MV-4-11 (cell line): ENCODE data around the gene CDH23.

ENCODE experiments used
- DNase-seq: peaks from one replicate; lab custom pipeline; 2025; lab: John Stamatoyannopoulos, UW

The CDH23 gene

DNA sequence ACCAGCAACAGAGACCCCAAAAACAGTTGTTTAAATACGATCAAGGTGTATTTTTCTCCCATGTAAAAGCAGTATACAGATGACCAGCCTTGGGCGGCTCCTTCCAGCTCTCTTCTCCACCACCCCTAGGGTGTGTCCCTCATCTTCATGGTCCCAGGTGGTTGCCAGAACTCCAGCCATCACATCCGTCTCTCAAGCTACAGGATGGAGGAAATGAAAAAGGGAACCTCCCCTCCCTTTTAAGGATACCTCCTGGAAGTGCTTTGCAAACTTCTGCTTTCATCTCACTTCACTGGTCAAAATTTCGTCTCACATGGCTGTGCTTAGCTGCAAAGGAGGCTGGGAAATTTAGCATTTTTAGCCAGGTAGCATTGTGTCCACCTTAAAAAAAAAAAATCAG lies 263.6 kb downstream of the CDH23 start:
- peak; percentile 69 for DNase-seq

DNA sequence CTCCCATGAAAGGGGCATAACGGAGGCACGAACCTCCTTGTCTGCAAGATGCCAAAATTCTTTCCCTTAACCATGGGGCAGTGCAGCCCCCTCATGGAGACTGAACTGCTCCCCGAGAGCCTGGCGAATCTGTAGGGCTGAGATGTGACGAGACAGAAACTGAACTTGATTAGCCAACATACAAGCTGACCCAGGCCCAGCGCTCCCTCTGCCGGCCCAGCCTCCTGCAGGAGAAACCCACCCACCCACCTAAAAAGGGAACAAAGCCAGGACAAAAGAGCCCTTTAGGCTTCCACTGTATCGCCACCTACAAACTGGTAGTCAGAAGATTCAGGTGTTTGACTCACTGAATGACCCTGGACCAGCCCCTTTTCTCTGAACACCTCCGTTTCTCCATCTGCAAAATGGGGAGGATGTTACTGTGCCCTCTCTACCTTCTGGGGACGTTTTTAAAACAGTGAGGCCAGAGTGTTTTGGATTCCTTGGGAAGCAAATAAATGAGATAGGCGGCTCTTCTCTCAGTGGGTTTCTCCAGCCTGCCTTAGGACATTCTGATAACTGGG lies 264.4 kb downstream of the CDH23 start:
- DNase-seq = no peak

DNA sequence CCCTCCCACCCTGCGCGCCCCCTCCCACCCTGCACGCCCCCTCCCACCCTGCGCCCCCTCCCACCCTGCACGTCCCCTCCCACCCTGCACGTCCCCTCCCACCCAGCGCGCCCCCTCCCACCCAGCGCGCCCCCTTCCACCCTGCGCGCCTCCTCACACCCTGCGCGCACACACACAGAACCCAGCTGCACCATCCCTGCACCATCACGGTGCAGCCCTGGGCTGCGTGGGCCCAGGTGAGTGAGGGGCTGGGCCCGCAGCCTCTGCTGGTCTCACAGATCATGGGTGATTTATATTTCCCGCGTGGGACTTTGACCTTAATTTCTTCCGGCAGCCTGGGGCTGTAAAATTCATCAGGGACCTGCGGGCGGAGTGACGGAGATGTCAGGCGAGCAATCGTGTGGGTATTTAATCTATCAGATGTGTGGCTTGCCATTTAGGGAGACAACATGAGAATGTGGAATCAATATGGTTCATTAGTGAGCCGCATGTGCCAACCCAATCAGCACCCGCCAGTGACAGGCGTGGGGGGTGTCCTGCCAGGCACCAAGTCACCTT lies 265.1 kb downstream of the CDH23 start:
- DNase-seq = no peak

DNA sequence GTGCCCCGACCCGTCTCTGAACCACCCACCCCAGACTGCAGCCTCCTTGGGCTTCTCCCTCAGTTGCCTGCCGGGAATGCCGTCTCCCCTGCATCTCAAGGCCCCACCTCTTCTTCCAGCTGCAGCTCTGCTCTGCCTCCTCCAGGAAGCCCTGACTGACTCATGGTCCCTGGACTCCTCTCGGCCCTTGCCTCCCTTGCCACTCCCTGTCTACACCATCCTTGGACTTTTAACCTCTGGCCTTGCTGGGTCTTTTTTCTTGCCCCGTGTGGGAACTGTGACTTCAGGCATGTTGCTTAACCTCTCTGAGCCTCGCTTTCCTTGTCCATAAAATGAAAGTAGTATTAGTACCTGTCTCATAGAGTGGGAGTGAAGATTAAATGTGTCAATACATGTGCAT lies 266.6 kb downstream of the CDH23 start:
- no peak for DNase-seq

GRCh38 chr10:71664585-71664984 lies 267.9 kb downstream of the CDH23 start:
- no peak for DNase-seq

DNA sequence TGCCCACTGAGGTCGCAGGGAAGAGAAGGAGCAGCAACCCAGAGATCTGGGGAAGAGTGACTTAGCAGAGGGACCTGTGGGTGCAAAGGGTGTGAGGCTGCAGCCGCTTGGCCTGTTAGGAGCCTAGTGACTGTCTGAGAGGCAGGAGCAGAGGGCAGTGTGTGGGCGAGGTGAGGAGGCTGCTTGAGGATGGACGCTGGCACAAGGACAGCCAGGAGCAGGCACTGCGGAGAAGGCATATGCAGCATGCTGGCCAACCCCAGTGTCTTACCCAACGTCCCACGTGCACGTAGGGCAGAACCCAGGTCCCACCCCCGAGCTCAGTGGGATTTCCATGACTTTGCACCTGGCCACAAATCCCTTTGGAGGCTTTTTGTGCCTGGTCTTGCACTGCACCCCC lies 268.7 kb downstream of the CDH23 start:
- DNase-seq = no peak

- DNase-seq = no peak
These were observed 270.1 kb downstream of the CDH23 start for GRCh38 chr10:71666639-71667386.

DNA sequence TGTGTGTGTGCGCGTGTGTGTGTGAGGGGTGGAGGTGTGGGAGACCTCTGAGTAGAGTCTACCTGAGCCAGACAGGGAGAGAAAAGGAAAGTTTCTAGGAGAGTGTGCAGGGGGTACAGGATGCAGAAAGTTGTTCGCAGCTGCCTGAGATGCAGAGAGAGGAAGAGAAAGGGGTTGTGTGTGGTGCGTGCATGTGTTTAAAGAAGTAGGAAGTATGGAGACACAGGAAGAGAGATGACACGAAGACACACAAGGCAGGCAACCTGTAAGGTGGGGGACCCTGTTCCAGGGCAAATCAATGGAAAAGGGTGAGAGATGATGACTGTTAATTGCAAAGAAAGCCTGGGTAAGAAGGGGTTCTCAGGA lies 270.6 kb downstream of the CDH23 start:
- peak; percentile 54 for DNase-seq

DNA sequence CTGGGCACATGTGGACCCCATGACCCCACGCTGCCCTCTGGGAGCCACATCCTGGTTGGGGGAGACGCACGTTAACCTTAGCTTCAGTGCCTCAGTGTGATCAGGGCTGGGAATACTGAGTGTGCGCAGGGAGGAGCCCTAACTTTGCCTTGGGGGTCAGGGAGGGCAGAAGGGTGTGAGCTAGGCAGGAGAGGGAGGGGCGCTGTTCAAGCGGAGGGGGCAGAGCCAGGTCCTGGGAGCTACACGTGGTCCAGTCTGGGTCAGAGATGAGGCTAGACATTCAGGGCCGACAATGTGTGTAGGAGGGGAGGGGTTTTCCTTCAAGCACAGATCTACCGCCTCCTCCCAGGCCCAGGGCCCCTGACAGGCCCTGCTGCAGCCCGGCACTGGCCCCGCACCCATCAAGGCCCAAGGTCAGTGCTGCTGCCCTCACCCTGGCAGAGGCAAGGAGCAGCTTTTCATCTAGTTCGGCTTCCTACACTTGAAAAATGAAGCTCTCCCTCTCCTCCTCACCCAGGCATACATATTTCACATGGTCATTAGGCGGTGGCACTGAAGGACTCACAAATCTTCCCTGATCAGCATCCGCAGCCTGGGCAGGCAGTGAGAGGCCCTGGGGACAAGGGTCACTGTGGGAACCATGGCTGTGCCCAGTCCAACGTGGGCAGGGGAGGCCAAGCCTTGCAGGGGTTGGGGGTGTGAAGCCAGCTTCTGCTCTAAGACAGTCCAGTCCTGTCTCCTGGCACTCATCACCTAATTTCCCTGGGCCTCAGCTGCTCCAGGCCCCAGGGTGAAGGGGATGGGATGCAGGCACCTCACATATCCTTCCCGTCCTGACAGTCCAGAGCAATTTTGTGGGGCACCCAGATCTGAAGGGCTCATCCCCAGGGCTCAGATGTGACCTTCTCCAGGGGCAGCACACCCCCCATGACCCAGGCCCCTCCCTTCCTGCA lies 275.6 kb downstream of the CDH23 start:
- DNase-seq = no peak

DNA sequence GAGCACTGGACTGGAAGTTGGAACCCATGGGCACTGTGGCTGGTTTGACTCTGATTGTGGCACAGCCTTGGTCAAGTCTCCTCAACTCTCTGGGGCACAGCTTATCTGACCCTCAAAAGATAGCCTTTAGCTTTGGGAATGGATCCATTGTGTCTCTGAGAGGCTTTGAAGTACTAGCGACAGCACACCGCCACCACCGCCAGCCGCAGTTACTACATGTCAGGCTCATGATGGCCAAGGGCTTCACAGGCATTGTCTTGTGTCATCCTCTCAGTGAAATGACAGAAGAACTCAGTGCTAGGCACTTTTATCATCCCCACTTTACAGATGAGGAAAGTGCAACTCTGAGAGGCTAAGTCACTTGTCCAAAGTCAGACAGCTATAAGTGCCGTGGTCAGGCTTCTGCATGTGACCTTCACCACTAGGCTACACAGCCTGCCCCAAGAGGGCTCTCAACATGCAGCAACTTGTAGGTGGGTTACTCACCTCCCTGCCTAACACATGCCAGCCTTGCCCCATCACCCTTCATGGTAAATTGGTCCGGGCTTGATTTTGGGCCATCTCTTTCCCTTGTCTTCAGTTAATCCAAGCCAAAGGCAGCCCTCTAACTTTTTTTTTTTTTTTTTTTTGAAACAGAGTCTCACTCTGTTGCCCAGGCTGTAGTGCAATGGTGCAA lies 278.7 kb downstream of the CDH23 start:
- no peak for DNase-seq

- DNase-seq = no peak
These were observed 280.5 kb downstream of the CDH23 start for GRCh38 chr10:71677261-71677660.

DNA sequence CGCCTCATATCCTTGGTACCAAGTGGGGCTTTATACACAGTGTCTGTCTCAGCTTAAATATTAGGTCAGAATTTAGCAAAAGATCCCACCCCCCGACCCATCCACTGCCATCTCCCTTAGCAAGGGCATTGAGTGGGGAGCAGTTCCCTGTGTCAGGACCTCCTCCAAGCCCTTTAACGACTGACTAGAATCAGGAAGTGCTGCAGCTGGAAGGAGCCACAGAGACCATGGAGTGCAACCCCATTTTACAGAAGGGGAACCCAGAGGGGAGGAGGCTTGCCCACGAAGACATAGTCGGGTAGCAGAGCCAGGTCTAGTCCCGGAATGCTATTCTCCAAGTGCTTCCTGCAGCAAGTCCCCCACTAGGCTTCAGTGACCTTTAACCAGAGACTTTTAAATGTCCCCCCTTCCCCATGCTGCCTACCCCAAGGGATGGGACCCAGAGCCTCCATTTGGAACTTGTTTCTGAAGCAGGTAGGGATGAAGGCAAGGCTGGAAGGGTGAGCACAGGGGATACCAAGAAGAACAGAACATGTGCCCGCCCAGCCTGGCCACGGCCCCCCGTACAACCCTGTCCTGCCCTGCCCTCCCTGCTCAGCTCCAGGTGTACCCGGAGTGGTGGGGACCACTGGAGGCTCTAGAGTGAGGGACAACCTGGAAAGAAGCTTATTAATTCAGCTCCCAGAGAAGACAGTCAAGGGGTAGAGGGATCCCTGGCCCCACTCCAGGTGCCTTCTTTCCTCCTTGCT lies 281.5 kb downstream of the CDH23 start:
- DNase-seq = peak; percentile 55

DNA sequence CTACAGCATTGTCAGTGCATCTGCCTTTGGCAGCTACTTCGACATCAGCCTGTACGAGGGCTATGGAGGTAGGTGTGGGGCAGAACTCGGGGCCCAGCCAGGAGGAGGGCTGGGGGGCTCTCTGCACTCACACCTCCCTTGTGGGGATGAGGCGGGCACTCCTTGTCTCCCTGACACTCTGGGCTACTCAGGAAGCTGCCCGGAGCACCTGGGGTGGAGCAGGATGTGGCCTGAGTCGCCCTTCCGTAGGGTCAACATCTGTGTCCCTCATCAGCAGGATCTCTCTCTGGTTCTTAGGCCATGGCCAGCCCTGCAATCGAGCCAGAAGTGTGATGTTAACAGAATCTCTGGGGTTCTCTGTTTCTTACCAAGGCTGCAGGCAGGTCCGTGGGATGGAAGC lies 282.7 kb downstream of the CDH23 start:
- DNase-seq = no peak

- no peak for DNase-seq
These were observed 285.3 kb downstream of the CDH23 start for GRCh38 chr10:71681977-71682376.

- no peak for DNase-seq
These were observed 286.6 kb downstream of the CDH23 start for GRCh38 chr10:71683301-71683700.

DNA sequence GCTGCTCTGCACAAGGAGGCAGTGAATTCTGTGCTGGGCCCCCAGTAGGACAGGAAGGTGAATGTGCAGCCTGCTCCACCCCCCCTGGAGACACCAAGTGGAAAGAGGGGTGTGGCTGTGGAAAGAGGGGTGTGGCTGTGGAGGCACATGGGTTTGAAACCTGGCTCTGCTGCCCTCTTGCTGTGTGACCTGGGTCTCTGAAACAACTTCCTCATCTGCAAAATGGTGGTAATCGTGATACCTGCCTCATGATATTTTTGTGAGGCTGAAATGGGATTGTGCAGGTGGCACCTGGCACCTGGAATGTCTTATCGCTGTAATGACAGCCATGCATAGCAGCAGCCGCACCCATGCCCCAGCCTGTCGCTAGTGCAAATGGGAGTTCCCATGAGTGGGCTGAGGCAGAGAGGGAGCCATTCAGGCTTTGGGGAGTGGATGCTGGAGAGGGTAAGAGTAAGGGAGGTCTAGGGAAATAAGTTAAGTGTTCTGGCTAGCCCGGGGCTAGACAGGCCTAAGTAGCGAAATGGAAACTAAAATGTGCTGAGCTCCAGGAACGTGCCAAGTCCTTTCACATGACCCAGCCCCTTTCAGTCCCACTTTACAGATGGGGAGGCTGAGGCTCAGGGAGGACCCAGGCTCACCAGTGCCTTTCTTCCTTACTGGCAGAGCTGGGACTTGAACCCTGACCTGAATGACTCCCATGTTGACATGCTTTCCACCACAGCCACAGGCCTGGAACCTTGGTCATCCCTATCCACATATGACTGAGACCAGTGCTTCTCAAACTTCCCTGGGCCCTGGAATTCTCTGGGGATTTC lies 287.8 kb downstream of the CDH23 start:
- peak; percentile 56 for DNase-seq

- no peak for DNase-seq
These were observed 289.0 kb downstream of the CDH23 start for GRCh38 chr10:71685554-71686232.

GRCh38 chr10:71687077-71687476 lies 290.4 kb downstream of the CDH23 start:
- no peak for DNase-seq

DNA sequence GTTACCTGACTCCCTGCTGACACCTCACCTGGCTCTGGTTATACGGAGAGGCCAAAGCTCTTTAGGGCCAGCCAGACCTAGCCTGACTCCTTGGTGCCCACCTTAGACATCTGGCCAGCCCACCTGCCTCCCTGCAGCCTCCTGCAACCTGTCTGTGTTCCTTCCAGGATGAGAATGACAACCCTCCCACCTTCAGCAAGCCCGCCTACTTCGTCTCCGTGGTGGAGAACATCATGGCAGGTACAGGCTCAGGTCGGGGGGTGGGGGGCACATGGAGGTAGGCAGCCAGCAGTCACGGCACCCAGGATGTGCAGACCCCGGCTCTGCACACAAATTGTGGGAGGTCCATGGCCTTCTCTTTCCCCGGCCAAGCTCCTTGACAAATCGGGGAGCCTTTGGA lies 290.8 kb downstream of the CDH23 start:
- no peak for DNase-seq

- no peak for DNase-seq
These were observed 291.5 kb downstream of the CDH23 start for GRCh38 chr10:71688256-71688655.
